Osteoblast (primary cell): ENCODE measurements around the gene MMD2. TPM values are rescaled to one million over a fixed set of nuclear protein-coding genes. Genes with fewer than 3 reads are reported as not detected.

Experiments
- DNase-seq: peaks from one replicate; pipeline ENCODE4 v3.0.0; 2011; ENCODE audit warnings: low spot score, mixed read lengths; ENCODE audit not compliant: insufficient read length; ENCODE audit errors: missing footprints
- H2AFZ ChIP-seq: 2 replicates; pipeline ENCODE4 v1.6.0; 2011; ENCODE audit warnings: mild to moderate bottlenecking, low read length
- H3K27ac ChIP-seq: 2 replicates; pipeline ENCODE4 v1.5.1; 2011; ENCODE audit warnings: mild to moderate bottlenecking, low read depth, low read length, moderate library complexity
- H3K27me3 ChIP-seq: 2 replicates; pipeline ENCODE4 v1.6.0; 2012; ENCODE audit warnings: mild to moderate bottlenecking, control low read depth, inconsistent platforms, low read length, moderate library complexity; ENCODE audit not compliant: insufficient read depth
- H3K36me3 ChIP-seq: 2 replicates; pipeline ENCODE4 v1.5.1; 2011; ENCODE audit warnings: mild to moderate bottlenecking, low read length, control low read depth, moderate library complexity; ENCODE audit not compliant: insufficient read depth
- H3K4me1 ChIP-seq: 2 replicates; pipeline ENCODE4 v1.5.1; 2011; ENCODE audit warnings: mild to moderate bottlenecking, low read length, control low read depth, moderate library complexity; ENCODE audit not compliant: insufficient read depth
- H3K4me2 ChIP-seq: 2 replicates; pipeline ENCODE4 v1.6.0; 2011; ENCODE audit warnings: mild to moderate bottlenecking, low read length; ENCODE audit not compliant: insufficient read depth
- H3K4me3 ChIP-seq: fragments of 200-600 bp; sonication (generic); 3 replicates; pipeline ENCODE4 v1.5.1; 2012; ENCODE audit warnings: mild to moderate bottlenecking, low read length, inconsistent platforms; ENCODE audit not compliant: insufficient read depth
- H3K79me2 ChIP-seq: 2 replicates; pipeline ENCODE4 v1.6.0; 2012; ENCODE audit warnings: mild to moderate bottlenecking, low read length, control low read depth, inconsistent platforms; ENCODE audit not compliant: insufficient read depth
- H3K9me3 ChIP-seq: 2 replicates; pipeline ENCODE4 v1.5.1; 2011; ENCODE audit warnings: low read depth, low read length, control low read depth
- H4K20me1 ChIP-seq: 2 replicates; pipeline ENCODE4 v1.6.0; 2012; ENCODE audit warnings: mild to moderate bottlenecking, low read length, control low read depth; ENCODE audit not compliant: insufficient read depth
- total RNA-seq: library from RNA; depleted of rRNA; stranded (reverse); fragments of >200 nt; gene quantifications from 2 replicates; pipeline ENCODE4 v1.2.3, GENCODE V29; 2012
- TF ChIP-seq, protein P1 (sequence below): IDR thresholded peaks from 2 replicates; pipeline ENCODE4 v1.5.1; 2011; ENCODE audit warnings: mild to moderate bottlenecking, low read depth, low read length, moderate library complexity; ENCODE audit errors: extremely low read depth

The MMD2 gene
- total RNA-seq, 1 donor = not detected

DNA sequence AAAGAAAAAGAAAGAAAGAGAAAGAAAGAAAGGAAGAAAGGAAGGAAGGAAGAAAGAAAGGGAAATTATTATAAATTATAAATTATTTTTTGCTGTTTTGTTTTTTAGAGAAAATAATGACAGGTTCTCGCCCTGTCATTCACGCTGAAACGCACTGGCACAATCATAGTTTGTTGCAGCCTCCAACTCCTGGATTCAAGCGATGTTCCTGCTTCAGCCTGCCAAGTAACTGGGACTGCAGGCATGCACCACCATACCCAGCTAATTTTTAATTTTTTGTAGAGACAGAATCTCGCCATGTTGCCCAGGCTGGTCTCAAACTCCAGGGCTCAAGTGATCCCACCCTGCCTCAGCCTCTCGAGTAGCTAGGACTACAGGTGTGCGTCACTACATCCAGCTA, 21.6 kb downstream of the MMD2 start:
- Histone ChIP-seq H3K4me3 (no peak overlapping the region), H3K9me3 (no peaks in the 10 kb centered on the region), H3K4me1 (no peaks in the 10 kb centered on the region), H3K79me2 (no peaks in the 10 kb centered on the region), H3K36me3 (no peaks in the 10 kb centered on the region), H4K20me1 (no peaks in the 10 kb centered on the region), H2AFZ (no peak overlapping the region), H3K27me3 (no peaks in the 10 kb centered on the region), H3K4me2 (no peak overlapping the region), H3K27ac (no peak overlapping the region)
- no peak for DNase-seq
- TF ChIP-seq, protein P1, sequence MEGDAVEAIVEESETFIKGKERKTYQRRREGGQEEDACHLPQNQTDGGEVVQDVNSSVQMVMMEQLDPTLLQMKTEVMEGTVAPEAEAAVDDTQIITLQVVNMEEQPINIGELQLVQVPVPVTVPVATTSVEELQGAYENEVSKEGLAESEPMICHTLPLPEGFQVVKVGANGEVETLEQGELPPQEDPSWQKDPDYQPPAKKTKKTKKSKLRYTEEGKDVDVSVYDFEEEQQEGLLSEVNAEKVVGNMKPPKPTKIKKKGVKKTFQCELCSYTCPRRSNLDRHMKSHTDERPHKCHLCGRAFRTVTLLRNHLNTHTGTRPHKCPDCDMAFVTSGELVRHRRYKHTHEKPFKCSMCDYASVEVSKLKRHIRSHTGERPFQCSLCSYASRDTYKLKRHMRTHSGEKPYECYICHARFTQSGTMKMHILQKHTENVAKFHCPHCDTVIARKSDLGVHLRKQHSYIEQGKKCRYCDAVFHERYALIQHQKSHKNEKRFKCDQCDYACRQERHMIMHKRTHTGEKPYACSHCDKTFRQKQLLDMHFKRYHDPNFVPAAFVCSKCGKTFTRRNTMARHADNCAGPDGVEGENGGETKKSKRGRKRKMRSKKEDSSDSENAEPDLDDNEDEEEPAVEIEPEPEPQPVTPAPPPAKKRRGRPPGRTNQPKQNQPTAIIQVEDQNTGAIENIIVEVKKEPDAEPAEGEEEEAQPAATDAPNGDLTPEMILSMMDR = no peak

DNA sequence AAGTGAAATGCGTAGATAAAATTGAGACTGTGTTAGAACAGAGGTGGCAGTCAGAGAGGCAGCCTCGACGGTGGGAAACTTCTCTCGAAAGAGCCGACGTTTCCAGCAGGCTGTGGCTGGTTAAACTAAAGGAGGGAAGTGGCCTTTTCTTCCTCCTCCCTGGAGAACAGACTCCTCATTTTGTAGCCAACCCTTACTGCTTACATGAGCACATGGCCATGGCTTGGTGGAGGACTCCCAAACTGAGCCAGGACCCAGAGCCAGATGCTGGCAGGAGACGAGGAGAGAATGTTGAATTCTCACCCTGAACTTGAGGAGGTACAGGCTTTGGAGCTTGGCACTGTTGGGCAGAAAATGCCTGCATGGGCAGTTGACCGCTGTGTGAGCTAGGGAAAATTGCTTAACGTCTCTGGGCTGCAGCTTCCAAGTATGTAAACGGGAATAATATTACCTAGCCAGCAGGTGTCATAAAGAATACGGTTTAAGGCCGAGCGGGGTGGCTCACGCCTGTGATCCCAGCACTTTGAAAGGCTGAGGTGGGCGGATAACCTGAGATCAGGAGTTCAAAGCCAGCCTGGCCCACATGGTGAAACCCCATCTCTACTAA, 24.5 kb downstream of the MMD2 start:
- Histone ChIP-seq H3K36me3 (no peaks in the 10 kb centered on the region), H3K9me3 (no peaks in the 10 kb centered on the region), H4K20me1 (no peaks in the 10 kb centered on the region), H2AFZ (no peak overlapping the region), H3K4me3 (no peak overlapping the region), H3K79me2 (no peaks in the 10 kb centered on the region), H3K27me3 (peaks cover 2% of the 10 kb centered on the region), H3K4me2 (no peak overlapping the region), H3K27ac (no peak overlapping the region), H3K4me1 (no peaks in the 10 kb centered on the region)
- TF ChIP-seq, protein P1 = no peak
- no peak for DNase-seq

DNA sequence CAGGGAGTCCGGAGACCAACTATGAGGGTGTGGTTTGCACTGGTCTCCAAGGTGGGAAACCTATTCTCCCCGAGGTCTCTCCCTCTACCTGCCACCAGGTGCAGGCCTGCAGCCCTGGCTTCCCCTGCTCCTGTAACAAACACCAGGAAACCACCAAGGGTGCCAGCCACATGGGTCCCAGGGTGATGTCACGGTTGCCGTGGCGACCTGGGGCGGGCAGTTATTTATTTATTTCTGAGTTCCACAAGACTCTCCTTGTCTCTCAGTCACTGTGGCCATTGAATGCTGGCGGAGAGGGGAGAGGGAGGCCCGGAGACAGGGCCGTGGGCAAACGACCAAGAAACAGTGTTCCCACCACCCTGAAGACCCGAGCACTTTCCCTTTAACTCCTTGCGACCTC, 27.0 kb downstream of the MMD2 start:
- H4K20me1 ChIP-seq = no peaks in the 10 kb centered on the region
- TF ChIP-seq, protein P1 = no peak
- H3K4me3 ChIP-seq = no peak overlapping the region
- no peaks in the 10 kb centered on the region for H3K4me1 ChIP-seq
- DNase-seq = no peak
- peaks cover 2% of the 10 kb centered on the region for H3K27me3 ChIP-seq
- no peaks in the 10 kb centered on the region for H3K9me3 ChIP-seq
- H2AFZ ChIP-seq = no peak overlapping the region
- H3K4me2 ChIP-seq = no peak overlapping the region
- H3K36me3 ChIP-seq = no peaks in the 10 kb centered on the region
- H3K79me2 ChIP-seq = no peaks in the 10 kb centered on the region
- H3K27ac ChIP-seq = no peak overlapping the region

DNA sequence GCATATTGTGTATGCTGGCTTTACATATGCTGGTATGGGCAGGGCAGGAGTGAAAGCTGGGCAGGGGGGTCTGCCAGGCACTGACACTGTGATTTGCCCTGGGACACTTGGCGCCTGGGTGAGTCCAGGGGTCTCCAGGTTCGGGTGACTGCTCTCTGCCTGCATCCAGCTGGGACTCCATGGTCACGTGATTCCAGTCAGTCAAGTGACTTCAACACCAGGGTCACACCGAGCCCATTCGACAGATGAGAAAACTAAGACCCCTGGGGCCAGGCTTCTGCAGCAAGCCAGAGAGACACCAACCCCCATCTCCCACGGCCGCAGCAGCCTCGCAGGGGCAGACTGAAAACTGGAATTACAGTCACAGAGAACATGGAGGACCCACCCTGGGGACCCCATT, 30.0 kb downstream of the MMD2 start:
- no peaks in the 10 kb centered on the region for H3K79me2 ChIP-seq
- H3K9me3 ChIP-seq = no peaks in the 10 kb centered on the region
- no peak for DNase-seq
- no peaks in the 10 kb centered on the region for H3K36me3 ChIP-seq
- no peaks in the 10 kb centered on the region for H4K20me1 ChIP-seq
- peaks cover 2% of the 10 kb centered on the region for H3K27me3 ChIP-seq
- H3K27ac ChIP-seq = no peak overlapping the region
- no peak overlapping the region for H2AFZ ChIP-seq
- no peaks in the 10 kb centered on the region for H3K4me1 ChIP-seq
- TF ChIP-seq, protein P1 = no peak
- H3K4me2 ChIP-seq = no peak overlapping the region
- no peak overlapping the region for H3K4me3 ChIP-seq
